A673 (cell line): ENCODE measurements around the gene PAX5. TPM values are rescaled to one million over a fixed set of nuclear protein-coding genes. Genes with fewer than 3 reads are reported as not detected.
A peak's percentile ranks its signal among the peaks of the same experiment; 100 is the strongest.

Experiments
- BruUV-seq: library from RNA; stranded (reverse); fragments of 400-500 nt; replicated peaks from 2 replicates; lab custom pipeline; 2021; lab: Mats Ljungman, UMichigan
- CTCF ChIA-PET: fragments of 300-600 bp; sonication (Branson Sonifier 250); formaldehyde crosslinking; loops from one replicate; lab custom pipeline; 2022; ENCODE audit warnings: antibody characterized with exemption; lab: Charles Lee
- POLR2A ChIA-PET: fragments of 300-600 bp; sonication (Branson Sonifier 250); formaldehyde crosslinking; loops from one replicate; lab custom pipeline; 2022; ENCODE audit warnings: antibody characterized with exemption; ENCODE audit not compliant: low non-redundant PET; lab: Charles Lee
- DNase-seq: peaks from one replicate; pipeline ENCODE4 v3.0.0-alpha.2; 2015; ENCODE audit warnings: low spot score
- H3K27ac ChIP-seq: fragments of 200-600 bp; sonication (generic); 2 replicates; pipeline ENCODE4 v1.5.1; 2016; ENCODE audit warnings: mixed run types, low read depth, mild to moderate bottlenecking, mixed read lengths, antibody characterized with exemption, low read length; ENCODE audit not compliant: poor library complexity, severe bottlenecking
- H3K27me3 ChIP-seq: fragments of 200-600 bp; sonication (generic); replicated peaks from 2 replicates; pipeline ENCODE4 v1.6.1; 2017; ENCODE audit warnings: mixed run types, low read depth, mild to moderate bottlenecking, mixed read lengths, antibody characterized with exemption, low read length; ENCODE audit not compliant: insufficient read depth, poor library complexity
- H3K36me3 ChIP-seq: fragments of 200-600 bp; sonication (generic); 2 replicates; pipeline ENCODE4 v1.6.1; 2016; ENCODE audit warnings: mixed run types, mild to moderate bottlenecking, mixed read lengths, antibody characterized with exemption, low read length; ENCODE audit not compliant: insufficient read depth, poor library complexity, severe bottlenecking
- H3K4me1 ChIP-seq: fragments of 200-600 bp; sonication (generic); 2 replicates; pipeline ENCODE4 v1.6.1; 2017; ENCODE audit warnings: mixed run types, mild to moderate bottlenecking, mixed read lengths, antibody characterized with exemption, low read length; ENCODE audit not compliant: insufficient read depth, poor library complexity, severe bottlenecking
- H3K4me3 ChIP-seq: fragments of 200-600 bp; sonication (generic); 2 replicates; pipeline ENCODE4 v1.5.1; 2016; ENCODE audit warnings: low read depth, mixed run types, mild to moderate bottlenecking, mixed read lengths, low read length; ENCODE audit not compliant: poor library complexity, severe bottlenecking
- H3K9me3 ChIP-seq: fragments of 200-600 bp; sonication (generic); 2 replicates; pipeline ENCODE4 v1.6.1; 2016; ENCODE audit warnings: mixed run types, low read depth, mild to moderate bottlenecking, mixed read lengths, antibody characterized with exemption, low read length; ENCODE audit not compliant: poor library complexity, severe bottlenecking
- EZH2 ChIP-seq: fragments of 200-600 bp; sonication (generic); IDR thresholded peaks from 2 replicates; pipeline ENCODE4 v1.6.1; 2017; ENCODE audit warnings: borderline replicate concordance, low read depth, mild to moderate bottlenecking, mixed read lengths, antibody characterized with exemption, low read length; ENCODE audit not compliant: poor library complexity, severe bottlenecking
- intact Hi-C: fragments of 100-400 bp; cut with micrococcal nuclease; formaldehyde crosslinking; loops from one replicate; pipeline ENCODE4 v1.10.0; 2022; ENCODE audit not compliant: unreplicated experiment
- total RNA-seq: library from RNA; stranded (reverse); gene quantifications from 2 replicates; pipeline ENCODE4 v1.2.3, GENCODE V29; 2021
- TF ChIP-seq, protein P1 (sequence below): fragments of 300-800, 200-600 bp; sonication (generic); conservative IDR thresholded peaks from 2 replicates; pipeline ENCODE4 v1.5.1; 2017; ENCODE audit warnings: low read depth, mild to moderate bottlenecking, antibody characterized with exemption, low read length, moderate library complexity, mixed read lengths

PAX5 gene
- total RNA-seq, 1 experiment from 2014 or later = 5.5 TPM

DNA sequence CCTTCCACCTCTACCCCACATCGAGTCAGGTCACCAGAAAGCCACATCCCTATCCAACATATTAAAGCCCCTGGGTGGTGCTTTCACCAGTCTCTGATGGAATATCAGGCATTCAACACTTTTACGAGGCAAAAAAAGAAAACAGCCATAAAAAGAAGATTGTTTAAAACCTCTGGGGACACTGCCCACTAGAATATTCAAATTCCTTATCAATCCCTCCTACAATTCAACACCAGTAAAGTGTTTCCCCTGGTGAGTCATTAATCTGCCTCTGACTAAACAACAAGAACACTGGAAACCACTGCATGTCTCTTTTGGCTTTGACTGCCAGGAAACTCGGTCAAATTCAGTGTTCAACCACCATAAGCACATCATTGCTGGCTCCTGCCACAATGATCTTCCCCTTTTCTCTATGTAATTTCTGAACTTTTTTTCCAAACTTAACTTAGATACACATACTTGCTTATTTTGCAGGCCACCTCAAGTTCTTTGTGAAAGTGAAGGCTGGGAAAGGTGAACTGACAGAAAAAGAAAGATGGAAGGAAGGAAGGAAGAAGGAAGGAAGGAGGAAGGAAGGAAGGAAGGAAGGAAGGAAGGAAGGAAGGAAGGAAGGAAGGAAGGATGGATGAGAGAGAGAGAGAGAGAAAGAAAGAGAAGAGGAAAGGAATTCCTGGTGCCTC, 105.3 kb downstream of the PAX5 start:
- peaks cover 4% of the 10 kb centered on the region for H3K9me3 ChIP-seq
- DNase-seq = peak; percentile 93
- H3K4me1 ChIP-seq = peaks cover 33% of the 10 kb centered on the region
- TF ChIP-seq EZH2 = no peak
- TF ChIP-seq, protein P1, sequence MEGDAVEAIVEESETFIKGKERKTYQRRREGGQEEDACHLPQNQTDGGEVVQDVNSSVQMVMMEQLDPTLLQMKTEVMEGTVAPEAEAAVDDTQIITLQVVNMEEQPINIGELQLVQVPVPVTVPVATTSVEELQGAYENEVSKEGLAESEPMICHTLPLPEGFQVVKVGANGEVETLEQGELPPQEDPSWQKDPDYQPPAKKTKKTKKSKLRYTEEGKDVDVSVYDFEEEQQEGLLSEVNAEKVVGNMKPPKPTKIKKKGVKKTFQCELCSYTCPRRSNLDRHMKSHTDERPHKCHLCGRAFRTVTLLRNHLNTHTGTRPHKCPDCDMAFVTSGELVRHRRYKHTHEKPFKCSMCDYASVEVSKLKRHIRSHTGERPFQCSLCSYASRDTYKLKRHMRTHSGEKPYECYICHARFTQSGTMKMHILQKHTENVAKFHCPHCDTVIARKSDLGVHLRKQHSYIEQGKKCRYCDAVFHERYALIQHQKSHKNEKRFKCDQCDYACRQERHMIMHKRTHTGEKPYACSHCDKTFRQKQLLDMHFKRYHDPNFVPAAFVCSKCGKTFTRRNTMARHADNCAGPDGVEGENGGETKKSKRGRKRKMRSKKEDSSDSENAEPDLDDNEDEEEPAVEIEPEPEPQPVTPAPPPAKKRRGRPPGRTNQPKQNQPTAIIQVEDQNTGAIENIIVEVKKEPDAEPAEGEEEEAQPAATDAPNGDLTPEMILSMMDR = no peak
- H3K4me3 ChIP-seq = no peak overlapping the region
- H3K27ac ChIP-seq = peak overlapping the region; percentile 58
- ChIA-PET POLR2A (no interaction called here), CTCF (no interaction called here)
- intact Hi-C loops = loop anchor here (1.0 kb wide), 1 partner anchor 455 kb away; no protein-coding TSS in a partner anchor
- H3K36me3 ChIP-seq = no peaks in the 10 kb centered on the region
- BruUV-seq = no TSS peak
- H3K27me3 ChIP-seq = no peaks in the 10 kb centered on the region

- Histone ChIP-seq H3K27ac (peak overlapping the region; percentile 58), H3K9me3 (peaks cover 4% of the 10 kb centered on the region), H3K36me3 (no peaks in the 10 kb centered on the region), H3K4me3 (no peak overlapping the region), H3K27me3 (no peaks in the 10 kb centered on the region), H3K4me1 (peaks cover 33% of the 10 kb centered on the region)
- CTCF ChIA-PET = no interaction called here
- POLR2A ChIA-PET = no interaction called here
- no peak for DNase-seq
- intact Hi-C loops = no loop called here
- TSS peak; percentile 71 for BruUV-seq
- TF ChIP-seq, protein P1 = no peak
- no peak for TF ChIP-seq EZH2
Measured at GRCh38 chr9:36928210-36928609, 105.9 kb downstream of the PAX5 start.

DNA sequence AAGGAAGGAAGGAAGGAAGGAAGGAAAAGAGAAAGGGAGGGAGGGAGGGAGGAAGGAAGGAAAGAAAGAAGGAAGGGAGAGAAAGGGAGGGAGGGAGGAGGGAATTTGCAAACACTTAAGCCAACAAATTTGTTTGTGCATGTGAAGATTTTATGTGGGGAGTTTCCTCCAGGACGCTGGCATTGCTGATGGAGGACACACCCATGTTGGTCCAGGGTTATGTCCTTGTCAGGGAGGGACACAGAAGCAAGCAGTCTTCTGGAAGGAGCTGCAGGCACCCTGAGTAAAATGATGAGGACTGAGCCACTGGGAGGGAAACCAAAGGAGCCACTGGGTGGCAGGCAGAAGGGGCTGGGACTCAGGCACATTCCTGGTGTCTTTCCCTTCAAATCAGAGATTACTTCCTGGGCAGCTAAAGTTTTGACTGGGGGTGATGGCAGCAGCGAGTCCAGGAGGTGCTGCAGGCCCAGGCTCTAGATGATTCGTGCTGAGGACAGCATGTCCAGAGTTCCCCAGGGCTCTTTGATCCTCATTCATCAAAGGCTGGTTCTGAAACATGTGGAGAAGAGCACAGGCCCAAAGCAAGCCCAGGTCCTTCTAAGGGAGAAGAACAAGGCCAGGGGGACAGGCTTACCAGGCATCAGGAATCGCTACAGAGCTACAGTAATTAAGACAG, 109.2 kb downstream of the PAX5 start:
- POLR2A ChIA-PET = interaction anchor here (0.7 to 0.8 kb wide), 2 partner anchors 400 to 1510 kb away, joined by 3 to 11 read pairs; no protein-coding TSS in a partner anchor
- no peak overlapping the region for H3K4me3 ChIP-seq
- BruUV-seq = TSS peak; percentile 72
- peak; percentile 49 for DNase-seq
- TF ChIP-seq EZH2 = no peak
- TF ChIP-seq, protein P1 = no peak
- peak overlapping the region; percentile 21 for H3K27ac ChIP-seq
- no peaks in the 10 kb centered on the region for H3K27me3 ChIP-seq
- intact Hi-C loops = loop anchor here (5.0 kb wide), 2 partner anchors 53 to 57 kb away; no protein-coding TSS in a partner anchor
- no peaks in the 10 kb centered on the region for H3K36me3 ChIP-seq
- no peaks in the 10 kb centered on the region for H3K9me3 ChIP-seq
- H3K4me1 ChIP-seq = peaks cover 43% of the 10 kb centered on the region
- CTCF ChIA-PET = no interaction called here
